CD4-positive, alpha-beta memory T cell (primary cell): ENCODE measurements around the gene LMAN2L. TPM values are rescaled to one million over a fixed set of nuclear protein-coding genes. Genes with fewer than 3 reads are reported as not detected.

Source experiments
- CTCF ChIA-PET: fragments of 350-600 bp; sonication (Branson Sonifier 250); formaldehyde crosslinking; loops from one replicate; lab custom pipeline; 2021; ENCODE audit warnings: inconsistent platforms; ENCODE audit not compliant: partially characterized antibody; lab: Charles Lee
- POLR2A ChIA-PET: fragments of 350-600 bp; sonication (Branson Sonifier 250); formaldehyde crosslinking; loops from one replicate; lab custom pipeline; 2021; ENCODE audit not compliant: partially characterized antibody; lab: Charles Lee
- DNase-seq, 5 donors: peaks; one replicate each; pipeline versions ENCODE4 v3.0.0 to v3.0.0-alpha.2; 2020 to 2022; ENCODE audit warnings: mixed read lengths in 1 of 5
- H3K27ac ChIP-seq: one replicate; pipeline ENCODE4 v1.7.0; 2013; ENCODE audit warnings: low read depth, low read length
- H3K27me3 ChIP-seq: 2 replicates; pipeline ENCODE4 v1.7.0; 2013; ENCODE audit warnings: mild to moderate bottlenecking, low read length, moderate library complexity; ENCODE audit not compliant: insufficient read depth
- H3K36me3 ChIP-seq: 2 replicates; pipeline ENCODE4 v1.7.0; 2013; ENCODE audit warnings: mild to moderate bottlenecking, low read length, moderate library complexity; ENCODE audit not compliant: insufficient read depth
- H3K4me1 ChIP-seq: 2 replicates; pipeline ENCODE4 v1.7.0; 2013; ENCODE audit warnings: mild to moderate bottlenecking, low read length, moderate library complexity; ENCODE audit not compliant: insufficient read depth
- H3K4me3 ChIP-seq, 2 donors: one replicate each; pipeline ENCODE4 v1.7.0; 2013; ENCODE audit warnings: low read length in 2 of 2, mild to moderate bottlenecking in 1 of 2
- H3K9me3 ChIP-seq, 2 donors: one replicate each; pipeline ENCODE4 v1.7.0; 2013; ENCODE audit warnings: low read length in 2 of 2, control low read depth in 1 of 2; ENCODE audit not compliant: control insufficient read depth in 1 of 2
- H3K27ac Mint-ChIP-seq, 7 donors: one replicate each; pipeline ENCODE4 v1.8.0; 2020 to 2021; ENCODE audit warnings: mixed read lengths in 7 of 7, mild to moderate bottlenecking in 6 of 7, inconsistent platforms in 3 of 7, moderate library complexity in 3 of 7
- H3K27me3 Mint-ChIP-seq, 2 donors: one replicate each; pipeline ENCODE4 v1.8.0; 2020 to 2021; ENCODE audit warnings: mixed read lengths in 2 of 2
- H3K36me3 Mint-ChIP-seq, 2 donors: one replicate each; pipeline ENCODE4 v1.8.0; 2020 to 2021; ENCODE audit warnings: mixed read lengths in 2 of 2, inconsistent platforms in 1 of 2, mild to moderate bottlenecking in 1 of 2
- H3K4me1 Mint-ChIP-seq, 4 donors: one replicate each; pipeline ENCODE4 v1.8.0; 2020 to 2021; ENCODE audit warnings: mixed read lengths in 4 of 4, mild to moderate bottlenecking in 1 of 4
- H3K4me3 Mint-ChIP-seq, 8 donors: one replicate each; pipeline ENCODE4 v1.8.0; 2020 to 2021; ENCODE audit warnings: mixed read lengths in 8 of 8, mild to moderate bottlenecking in 7 of 8, moderate library complexity in 6 of 8, inconsistent platforms in 3 of 8
- H3K9me3 Mint-ChIP-seq, 8 donors: one replicate each; pipeline ENCODE4 v1.8.0; 2020 to 2021; ENCODE audit warnings: mixed read lengths in 8 of 8, mild to moderate bottlenecking in 5 of 8, inconsistent platforms in 3 of 8, moderate library complexity in 1 of 8
- intact Hi-C: fragments of 100-400 bp; cut with micrococcal nuclease; formaldehyde crosslinking; loops from one replicate; pipeline ENCODE4 v1.15.1; 2023
- polyA plus RNA-seq, 2 donors: library from polyadenylated mRNA; unstranded; fragments of 300-500 nt; fragmentation: Illumina TruSeq; gene quantifications; one replicate each; pipeline ENCODE4 v1.2.3, GENCODE V29; 2021
- total RNA-seq, 2 experiments: library from RNA; stranded (reverse); gene quantifications; one replicate each; pipeline ENCODE4 v1.2.3, GENCODE V29; 2021

LMAN2L gene
- total and polyA plus RNA-seq, 4 experiments from 2014 or later, result 10.1 to 22.4 (median 17.0) TPM

GRCh38 chr2:96692094-96692971, 47.5 kb downstream of the LMAN2L start:
- H3K27ac Mint-ChIP-seq, result peak overlapping the region in 2 of 7 donors; percentile 25 to 29
- H3K4me3 Mint-ChIP-seq, result no peak overlapping the region

GRCh38 chr2:96691022-96691612, 48.7 kb downstream of the LMAN2L start:
- POLR2A ChIA-PET, result no interaction called here
- CTCF ChIA-PET, result no interaction called here
- intact Hi-C loops, result no loop called here

More at GRCh38 chr2:96692094-96692971, 47.5 kb downstream of the LMAN2L start:
- Histone ChIP-seq H3K36me3 (no peaks in the 10 kb centered on the region), H3K27me3 (no peaks in the 10 kb centered on the region), H3K4me3 (no peak overlapping the region), H3K27ac (no peak overlapping the region), H3K9me3 (no peaks in the 10 kb centered on the region), H3K4me1 (no peaks in the 10 kb centered on the region)
- Mint-ChIP-seq H3K27me3 (no peaks in the 10 kb centered on the region), H3K9me3 (peaks cover 0 to 2% (median 0%) of the 10 kb centered on the region in 8 donors), H3K36me3 (no peaks in the 10 kb centered on the region), H3K4me1 (no peaks in the 10 kb centered on the region)
- intact Hi-C loops, result no loop called here
- POLR2A ChIA-PET, result no interaction called here
- CTCF ChIA-PET, result no interaction called here
- DNase-seq, result no peak

GRCh38 chr2:96690306-96691021, 49.4 kb downstream of the LMAN2L start:
- Histone ChIP-seq H3K4me1 (no peaks in the 10 kb centered on the region), H3K27ac (no peak overlapping the region), H3K9me3 (no peaks in the 10 kb centered on the region), H3K27me3 (no peaks in the 10 kb centered on the region), H3K36me3 (no peaks in the 10 kb centered on the region), H3K4me3 (no peak overlapping the region)
- ChIA-PET POLR2A (no interaction called here), CTCF (no interaction called here)
- Mint-ChIP-seq H3K4me3 (peak overlapping the region in 1 of 8 donors; percentile 21), H3K27me3 (no peaks in the 10 kb centered on the region), H3K36me3 (no peaks in the 10 kb centered on the region), H3K27ac (peak overlapping the region in 2 of 7 donors; percentile 7 to 12), H3K4me1 (no peaks in the 10 kb centered on the region), H3K9me3 (no peaks in the 10 kb centered on the region)
- no peak for DNase-seq
- intact Hi-C loops, result no loop called here

More at GRCh38 chr2:96691022-96691612, 48.7 kb downstream of the LMAN2L start:
- Histone ChIP-seq H3K36me3 (no peaks in the 10 kb centered on the region), H3K9me3 (no peaks in the 10 kb centered on the region), H3K27ac (no peak overlapping the region), H3K4me1 (no peaks in the 10 kb centered on the region), H3K4me3 (no peak overlapping the region), H3K27me3 (no peaks in the 10 kb centered on the region)
- Mint-ChIP-seq H3K9me3 (peaks cover 0 to 2% (median 0%) of the 10 kb centered on the region in 8 donors), H3K4me1 (no peaks in the 10 kb centered on the region), H3K36me3 (no peaks in the 10 kb centered on the region), H3K27ac (no peak overlapping the region), H3K27me3 (no peaks in the 10 kb centered on the region), H3K4me3 (no peak overlapping the region)
- no peak for DNase-seq

- H3K4me1 ChIP-seq, result no peaks in the 10 kb centered on the region
- no peaks in the 10 kb centered on the region for H3K9me3 Mint-ChIP-seq
- no peaks in the 10 kb centered on the region for H3K9me3 ChIP-seq
- no peak overlapping the region for H3K27ac ChIP-seq
- H3K27me3 Mint-ChIP-seq, result peaks cover 0 to 2% of the 10 kb centered on the region in 2 donors
- H3K36me3 Mint-ChIP-seq, result no peaks in the 10 kb centered on the region
- H3K4me3 Mint-ChIP-seq, result no peak overlapping the region
- no peak overlapping the region for H3K27ac Mint-ChIP-seq
- no peak for DNase-seq
- ChIA-PET POLR2A (no interaction called here), CTCF (no interaction called here)
- no peaks in the 10 kb centered on the region for H3K27me3 ChIP-seq
- H3K36me3 ChIP-seq, result no peaks in the 10 kb centered on the region
- no peaks in the 10 kb centered on the region for H3K4me1 Mint-ChIP-seq
- H3K4me3 ChIP-seq, result no peak overlapping the region
- intact Hi-C loops, result no loop called here
These were observed 50.4 kb downstream of the LMAN2L start for GRCh38 chr2:96689431-96689991.

- Histone ChIP-seq H3K27ac (no peak overlapping the region), H3K9me3 (no peaks in the 10 kb centered on the region), H3K4me3 (no peak overlapping the region), H3K27me3 (no peaks in the 10 kb centered on the region), H3K36me3 (no peaks in the 10 kb centered on the region), H3K4me1 (no peaks in the 10 kb centered on the region)
- intact Hi-C loops, result no loop called here
- Mint-ChIP-seq H3K27ac (no peak overlapping the region), H3K36me3 (no peaks in the 10 kb centered on the region), H3K27me3 (peaks cover 0 to 6% of the 10 kb centered on the region in 2 donors), H3K4me3 (no peak overlapping the region), H3K4me1 (no peaks in the 10 kb centered on the region), H3K9me3 (no peaks in the 10 kb centered on the region)
- CTCF ChIA-PET, result no interaction called here
- POLR2A ChIA-PET, result no interaction called here
- no peak for DNase-seq
These were observed 51.0 kb downstream of the LMAN2L start for GRCh38 chr2:96688649-96689430.

GRCh38 chr2:96687711-96688640, 51.9 kb downstream of the LMAN2L start:
- Histone ChIP-seq H3K36me3 (no peaks in the 10 kb centered on the region), H3K4me1 (no peaks in the 10 kb centered on the region), H3K9me3 (no peaks in the 10 kb centered on the region), H3K27me3 (no peaks in the 10 kb centered on the region), H3K4me3 (no peak overlapping the region), H3K27ac (no peak overlapping the region)
- Mint-ChIP-seq H3K27me3 (peaks cover 0 to 9% of the 10 kb centered on the region in 2 donors), H3K9me3 (no peaks in the 10 kb centered on the region), H3K4me1 (no peaks in the 10 kb centered on the region), H3K4me3 (no peak overlapping the region), H3K36me3 (no peaks in the 10 kb centered on the region), H3K27ac (no peak overlapping the region)
- DNase-seq, result no peak
- intact Hi-C loops, result no loop called here
- CTCF ChIA-PET, result no interaction called here
- POLR2A ChIA-PET, result no interaction called here
